ENCODE data around the gene TRIOBP. TPM values are rescaled to one million over a fixed set of nuclear protein-coding genes. Genes with fewer than 3 reads are reported as not detected.

TRIOBP gene
- total RNA-seq, 1 experiment from 2014 or later: 45.7 TPM

DNA sequence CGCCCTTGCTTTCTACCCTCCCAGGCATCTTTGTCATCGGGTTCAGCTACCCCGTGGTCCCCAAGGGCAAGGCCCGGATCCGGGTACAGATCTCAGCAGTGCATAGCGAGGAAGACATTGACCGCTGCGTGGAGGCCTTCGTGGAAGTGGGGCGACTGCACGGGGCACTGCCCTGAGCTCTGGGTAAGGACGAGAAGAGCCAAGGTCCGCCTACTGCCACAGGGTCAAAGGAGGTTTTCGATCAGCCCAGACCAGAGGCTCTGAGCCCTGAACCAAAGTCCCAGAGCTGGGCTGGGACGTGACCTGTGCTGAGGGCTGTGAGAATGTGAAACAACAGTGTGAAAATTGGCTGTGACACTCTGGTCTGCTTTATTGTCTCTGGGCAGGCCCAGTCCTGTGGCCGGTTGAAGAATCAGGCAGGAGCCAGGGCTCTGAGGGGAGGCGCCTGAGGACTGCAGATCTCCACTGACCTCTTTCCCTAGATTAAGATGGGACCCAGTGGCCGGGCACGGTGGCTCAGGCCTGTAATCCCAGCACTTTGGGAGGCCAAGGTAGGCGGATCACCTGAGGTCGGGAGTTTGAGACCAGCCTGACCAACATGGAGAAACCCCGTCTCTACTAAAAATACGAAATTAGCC, 119.8 kb downstream of the TRIOBP start:
- Mint-ChIP-seq H3K36me3 (ENCODE audit: insufficient read depth, unreplicated experiment) (no peaks in the 10 kb centered on the region), H3K27me3 (ENCODE audit: insufficient read depth, unreplicated experiment) (no peaks in the 10 kb centered on the region), H3K27ac (ENCODE audit: low read depth, unreplicated experiment) (no peak overlapping the region), H3K9me3 (ENCODE audit: unreplicated experiment) (no peaks in the 10 kb centered on the region), H3K4me3 (ENCODE audit: unreplicated experiment) (no peak overlapping the region), H3K4me1 (ENCODE audit: insufficient read depth, unreplicated experiment) (peaks cover 6% of the 10 kb centered on the region)
- POLR2A ChIA-PET: interaction anchor here (3.9 kb wide), 1 partner anchor 8 kb away, joined by 20 read pairs; the partner anchor contains the start of gene GCAT
- intact Hi-C loops (cut with micrococcal nuclease): loop anchor here (1.0 kb wide), 4 partner anchors 47 to 149 kb away; no protein-coding TSS in a partner anchor
- TF ChIP-seq, protein P1, sequence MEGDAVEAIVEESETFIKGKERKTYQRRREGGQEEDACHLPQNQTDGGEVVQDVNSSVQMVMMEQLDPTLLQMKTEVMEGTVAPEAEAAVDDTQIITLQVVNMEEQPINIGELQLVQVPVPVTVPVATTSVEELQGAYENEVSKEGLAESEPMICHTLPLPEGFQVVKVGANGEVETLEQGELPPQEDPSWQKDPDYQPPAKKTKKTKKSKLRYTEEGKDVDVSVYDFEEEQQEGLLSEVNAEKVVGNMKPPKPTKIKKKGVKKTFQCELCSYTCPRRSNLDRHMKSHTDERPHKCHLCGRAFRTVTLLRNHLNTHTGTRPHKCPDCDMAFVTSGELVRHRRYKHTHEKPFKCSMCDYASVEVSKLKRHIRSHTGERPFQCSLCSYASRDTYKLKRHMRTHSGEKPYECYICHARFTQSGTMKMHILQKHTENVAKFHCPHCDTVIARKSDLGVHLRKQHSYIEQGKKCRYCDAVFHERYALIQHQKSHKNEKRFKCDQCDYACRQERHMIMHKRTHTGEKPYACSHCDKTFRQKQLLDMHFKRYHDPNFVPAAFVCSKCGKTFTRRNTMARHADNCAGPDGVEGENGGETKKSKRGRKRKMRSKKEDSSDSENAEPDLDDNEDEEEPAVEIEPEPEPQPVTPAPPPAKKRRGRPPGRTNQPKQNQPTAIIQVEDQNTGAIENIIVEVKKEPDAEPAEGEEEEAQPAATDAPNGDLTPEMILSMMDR (IDR thresholded peaks at IDR 0.05; ENCODE audit: unreplicated experiment): no peak
- CTCF ChIA-PET: interaction anchor here (0.5 to 5.7 kb wide), 29 partner anchors 8 to 1383 kb away, joined by 3 to 60 read pairs (median 4); partner anchors contain the start of genes GCAT and PICK1
- no TSS peak for BruUV-seq (replicated peaks)
- DNase-seq (ENCODE audit: unreplicated experiment): no peak

DNA sequence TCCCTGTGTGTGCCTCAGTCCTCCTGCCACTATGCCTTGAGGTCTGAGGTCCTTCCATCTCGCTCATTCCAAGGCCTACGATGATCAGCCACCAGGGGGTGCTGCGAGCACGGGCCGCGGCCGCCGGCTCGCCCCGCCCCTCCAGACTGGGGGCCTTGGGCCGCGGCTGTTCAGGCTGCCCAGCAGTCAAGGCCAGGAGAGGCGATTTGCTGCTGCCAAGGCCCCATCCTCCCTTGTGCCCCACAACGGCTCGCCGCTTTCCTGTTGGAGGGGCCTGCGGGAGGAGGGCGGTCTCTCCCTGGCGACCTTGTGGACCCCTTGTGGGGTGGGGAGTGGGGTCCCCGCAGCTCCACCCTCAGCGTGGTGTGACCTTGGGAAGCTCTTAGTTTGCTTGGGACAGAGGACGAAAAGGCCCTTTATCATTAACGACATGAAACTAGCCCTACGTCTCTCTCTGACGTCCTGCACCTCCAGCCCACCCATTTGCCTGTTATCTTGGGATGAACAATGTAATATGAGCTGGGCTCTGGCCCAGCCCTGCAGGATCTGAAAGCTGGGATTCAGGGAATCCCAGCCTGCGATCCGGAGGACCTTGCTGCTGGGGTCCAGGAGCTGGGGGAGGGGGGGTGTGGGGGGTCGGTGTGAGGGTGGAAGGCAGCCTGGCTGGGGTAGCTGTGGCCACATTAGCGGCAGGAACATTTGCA, 121.0 kb downstream of the TRIOBP start:
- Mint-ChIP-seq H3K27me3 (ENCODE audit: insufficient read depth, unreplicated experiment) (no peaks in the 10 kb centered on the region), H3K4me1 (ENCODE audit: insufficient read depth, unreplicated experiment) (peaks cover 6% of the 10 kb centered on the region), H3K36me3 (ENCODE audit: insufficient read depth, unreplicated experiment) (no peaks in the 10 kb centered on the region), H3K9me3 (ENCODE audit: unreplicated experiment) (no peaks in the 10 kb centered on the region), H3K4me3 (ENCODE audit: unreplicated experiment) (no peak overlapping the region), H3K27ac (ENCODE audit: low read depth, unreplicated experiment) (no peak overlapping the region)
- DNase-seq (ENCODE audit: unreplicated experiment): peak; percentile 71
- BruUV-seq (replicated peaks): no TSS peak
- intact Hi-C loops (cut with micrococcal nuclease): loop anchor here (1.0 kb wide), 4 partner anchors 45 to 147 kb away; no protein-coding TSS in a partner anchor
- CTCF ChIA-PET: interaction anchor here (0.6 to 5.7 kb wide), 38 partner anchors 8 to 1385 kb away, joined by 3 to 60 read pairs (median 4); partner anchors contain the start of genes ANKRD54 and GCAT
- TF ChIP-seq, protein P1 (IDR thresholded peaks at IDR 0.05; ENCODE audit: unreplicated experiment): peak; percentile 92
- POLR2A ChIA-PET: interaction anchor here (0.8 to 3.9 kb wide), 4 partner anchors 9 to 147 kb away, joined by 3 to 20 read pairs (median 4); partner anchors contain the start of genes ANKRD54 and GCAT

- H3K4me1 Mint-ChIP-seq (ENCODE audit: insufficient read depth, unreplicated experiment): peaks cover 6% of the 10 kb centered on the region
- no peak for DNase-seq (ENCODE audit: unreplicated experiment)
- no peak overlapping the region for H3K4me3 Mint-ChIP-seq (ENCODE audit: unreplicated experiment)
- no peaks in the 10 kb centered on the region for H3K9me3 Mint-ChIP-seq (ENCODE audit: unreplicated experiment)
- no peaks in the 10 kb centered on the region for H3K27me3 Mint-ChIP-seq (ENCODE audit: insufficient read depth, unreplicated experiment)
- no peaks in the 10 kb centered on the region for H3K36me3 Mint-ChIP-seq (ENCODE audit: insufficient read depth, unreplicated experiment)
- no peak overlapping the region for H3K27ac Mint-ChIP-seq (ENCODE audit: low read depth, unreplicated experiment)
- intact Hi-C loops (cut with micrococcal nuclease): no loop called here
- TF ChIP-seq, protein P1 (IDR thresholded peaks at IDR 0.05; ENCODE audit: unreplicated experiment): no peak
- ChIA-PET POLR2A (interaction anchor here (0.6 to 3.9 kb wide), 5 partner anchors 8 to 147 kb away, joined by 3 to 20 read pairs (median 3); partner anchors contain the start of genes ANKRD54 and GCAT), CTCF (interaction anchor here (0.6 to 5.7 kb wide), 27 partner anchors 8 to 421 kb away, joined by 3 to 60 read pairs (median 5); partner anchors contain the start of genes ANKRD54, GCAT and SH3BP1)
- BruUV-seq (replicated peaks): no TSS peak
Observed at GRCh38 chr22:37818409-37819104, 121.7 kb downstream of the TRIOBP start.

Measured in MCF 10A (cell line).